Neutrophil (primary cell): ENCODE measurements around the gene DNLZ.

Experiments
- H3K27ac ChIP-seq: fragments of 200-600 bp; sonication (generic); 2 replicates; pipeline ENCODE4 v1.5.1; 2016; ENCODE audit warnings: mild to moderate bottlenecking, moderate library complexity
- H3K27me3 ChIP-seq: fragments of 200-600 bp; sonication (generic); 2 replicates; pipeline ENCODE4 v1.6.0; 2016; ENCODE audit warnings: mild to moderate bottlenecking
- H3K36me3 ChIP-seq: fragments of 200-600 bp; sonication (generic); 2 replicates; pipeline ENCODE4 v1.5.1; 2017
- H3K4me1 ChIP-seq, 2 experiments: fragments of 200-600 bp in 1 of 2; sonication (generic) in 1 of 2; 1 replicate in 1 of 2; 2 replicates in 1 of 2; pipeline versions ENCODE4 v1.5.1 to v1.6.1; 2013 to 2016; ENCODE audit warnings: low read depth in 1 of 2, low read length in 1 of 2, mild to moderate bottlenecking in 1 of 2, moderate library complexity in 1 of 2; ENCODE audit not compliant: control insufficient read depth in 1 of 2, insufficient read depth in 1 of 2
- H3K4me3 ChIP-seq, 2 experiments: fragments of 200-600 bp in 1 of 2; sonication (generic) in 1 of 2; 1 replicate in 1 of 2; 2 replicates in 1 of 2; pipeline ENCODE4 v1.5.1; 2013 to 2016; ENCODE audit warnings: low read depth in 1 of 2, low read length in 1 of 2, mild to moderate bottlenecking in 1 of 2, moderate library complexity in 1 of 2
- H3K9me3 ChIP-seq: fragments of 200-600 bp; sonication (generic); 2 replicates; pipeline ENCODE4 v1.5.1; 2016
- CTCF ChIP-seq: fragments of 200-600 bp; sonication (generic); IDR thresholded peaks from 2 replicates; pipeline ENCODE4 v1.5.1; 2016; ENCODE audit warnings: antibody characterized with exemption

DNLZ gene

GRCh38 chr9:136363106-136363948 is at the start of gene DNLZ:
DNLZ (minus strand) TSS chr9:136363744; CDS start chr9:136363714, 30 bp downstream.
- Histone ChIP-seq H3K4me3 (peak within 1 kb of the TSS; percentile 79 to 88), H3K27me3 (no peaks in the 10 kb centered on the region), H3K9me3 (no peaks in the 10 kb centered on the region), H3K27ac (peak within 1 kb of the TSS; percentile 92), H3K4me1 (peaks cover 30 to 39% of the 10 kb centered on the region in 2 experiments), H3K36me3 (no peaks in the 10 kb centered on the region)
- TF ChIP-seq CTCF, result peak; percentile 99

GRCh38 chr9:136412962-136413361 is 49.4 kb upstream of the DNLZ start:
- H3K27ac ChIP-seq, result no peak overlapping the region
- peaks cover 15 to 21% of the 10 kb centered on the region in 2 experiments for H3K4me1 ChIP-seq
- no peak for TF ChIP-seq CTCF

GRCh38 chr9:136411378-136411777 is 47.8 kb upstream of the DNLZ start:
- Histone ChIP-seq H3K4me1 (peaks cover 15 to 21% of the 10 kb centered on the region in 2 experiments), H3K4me3 (peak overlapping the region; percentile 89 to 91), H3K9me3 (no peaks in the 10 kb centered on the region), H3K27me3 (peaks cover 13% of the 10 kb centered on the region), H3K36me3 (peaks cover 44% of the 10 kb centered on the region), H3K27ac (no peak overlapping the region)
- TF ChIP-seq CTCF, result no peak

More at GRCh38 chr9:136412962-136413361, 49.4 kb upstream of the DNLZ start:
- H3K4me3 ChIP-seq, result no peak overlapping the region
- peaks cover 54% of the 10 kb centered on the region for H3K36me3 ChIP-seq
- no peaks in the 10 kb centered on the region for H3K9me3 ChIP-seq
- peaks cover 13% of the 10 kb centered on the region for H3K27me3 ChIP-seq

- peak within 1 kb of the TSS; percentile 82 for H3K27ac ChIP-seq
- H3K4me3 ChIP-seq, result peak within 1 kb of the TSS; percentile 89 to 91
- H3K27me3 ChIP-seq, result peaks cover 13% of the 10 kb centered on the region
- peak; percentile 34 for TF ChIP-seq CTCF
- H3K36me3 ChIP-seq, result peaks cover 37% of the 10 kb centered on the region
- no peaks in the 10 kb centered on the region for H3K9me3 ChIP-seq
- H3K4me1 ChIP-seq, result peaks cover 15 to 21% of the 10 kb centered on the region in 2 experiments
Observed at GRCh38 chr9:136410500-136411287, 47.1 kb upstream of the DNLZ start, which contains the start of the genes ENTR1 and PMPCA. ENTR1 (minus strand) TSS chr9:136410614; CDS start chr9:136410397, 217 bp downstream. PMPCA (plus strand) TSS chr9:136410658; CDS start chr9:136410669, 11 bp downstream.

GRCh38 chr9:136409557-136410455 is 46.3 kb upstream of the DNLZ start:
- H3K36me3 ChIP-seq, result peaks cover 35% of the 10 kb centered on the region
- peak overlapping the region; percentile 82 for H3K27ac ChIP-seq
- peaks cover 15 to 21% of the 10 kb centered on the region in 2 experiments for H3K4me1 ChIP-seq
- no peaks in the 10 kb centered on the region for H3K9me3 ChIP-seq
- H3K4me3 ChIP-seq, result peak overlapping the region; percentile 89 to 91
- TF ChIP-seq CTCF, result no peak
- peaks cover 13% of the 10 kb centered on the region for H3K27me3 ChIP-seq
